ENCODE data around the gene HIGD1C.
"Not testable (repeated sequence)": the region's sequence is repeated elsewhere in the genome, so short reads cannot be mapped to it uniquely, and the experiment has no call there.

The HIGD1C gene

DNA sequence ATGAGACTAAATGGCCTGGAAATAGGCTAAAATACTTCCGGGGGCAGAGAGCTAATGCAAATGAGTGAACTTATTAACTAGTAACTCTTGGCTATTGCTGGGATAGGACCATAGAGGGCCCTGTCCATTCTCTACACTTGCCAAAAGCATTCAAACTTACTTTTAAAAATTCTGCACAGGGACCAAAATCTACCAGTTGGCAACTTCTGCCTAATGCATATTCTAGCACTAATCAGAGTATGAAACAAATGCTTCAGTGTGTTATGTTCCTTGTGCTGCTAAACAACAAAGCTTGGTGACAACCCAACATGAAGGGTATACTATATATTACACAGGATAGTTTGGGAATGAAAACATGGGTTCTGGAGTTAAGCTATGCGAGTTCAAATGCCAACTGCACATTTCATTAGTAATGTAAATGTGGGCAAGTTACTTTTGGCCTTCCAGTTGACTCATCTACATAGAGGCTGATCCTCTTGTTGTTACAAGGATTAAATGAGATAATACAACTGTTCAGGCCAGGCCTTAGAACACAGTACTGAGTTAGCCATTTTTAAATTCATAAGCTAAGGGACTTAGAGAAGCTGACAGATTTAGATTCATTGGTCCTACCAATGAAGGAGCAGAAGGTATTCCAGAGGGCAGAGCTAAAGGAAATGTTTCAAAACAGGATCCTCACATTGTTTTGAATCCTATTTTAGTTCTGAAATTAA is 32.4 kb downstream of the HIGD1C start:
- DNase-seq (ENCODE audit: low read depth in 4 of 4, low spot score in 1 of 4), result no peak

DNA sequence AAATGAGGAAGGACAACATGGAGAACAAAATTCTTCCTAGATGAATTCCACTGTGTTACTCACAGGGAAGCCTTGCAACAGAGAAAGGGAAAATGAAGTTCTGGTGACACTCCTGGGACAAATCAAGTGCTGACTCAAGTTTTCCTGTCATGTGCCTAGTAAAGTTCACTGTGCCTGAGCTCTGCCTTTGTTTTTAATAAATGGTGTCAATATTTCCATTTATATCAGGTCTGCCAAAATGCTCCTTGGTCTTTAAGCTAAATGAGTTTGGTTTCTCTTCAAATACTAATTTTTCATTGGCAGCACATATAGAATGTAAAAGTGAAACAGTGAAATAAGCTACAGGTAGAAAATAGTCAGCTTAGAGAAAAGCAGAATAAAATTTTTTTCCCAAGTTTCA is 33.0 kb downstream of the HIGD1C start:
- DNase-seq (ENCODE audit: low read depth in 4 of 4, low spot score in 1 of 4), result no peak

DNA sequence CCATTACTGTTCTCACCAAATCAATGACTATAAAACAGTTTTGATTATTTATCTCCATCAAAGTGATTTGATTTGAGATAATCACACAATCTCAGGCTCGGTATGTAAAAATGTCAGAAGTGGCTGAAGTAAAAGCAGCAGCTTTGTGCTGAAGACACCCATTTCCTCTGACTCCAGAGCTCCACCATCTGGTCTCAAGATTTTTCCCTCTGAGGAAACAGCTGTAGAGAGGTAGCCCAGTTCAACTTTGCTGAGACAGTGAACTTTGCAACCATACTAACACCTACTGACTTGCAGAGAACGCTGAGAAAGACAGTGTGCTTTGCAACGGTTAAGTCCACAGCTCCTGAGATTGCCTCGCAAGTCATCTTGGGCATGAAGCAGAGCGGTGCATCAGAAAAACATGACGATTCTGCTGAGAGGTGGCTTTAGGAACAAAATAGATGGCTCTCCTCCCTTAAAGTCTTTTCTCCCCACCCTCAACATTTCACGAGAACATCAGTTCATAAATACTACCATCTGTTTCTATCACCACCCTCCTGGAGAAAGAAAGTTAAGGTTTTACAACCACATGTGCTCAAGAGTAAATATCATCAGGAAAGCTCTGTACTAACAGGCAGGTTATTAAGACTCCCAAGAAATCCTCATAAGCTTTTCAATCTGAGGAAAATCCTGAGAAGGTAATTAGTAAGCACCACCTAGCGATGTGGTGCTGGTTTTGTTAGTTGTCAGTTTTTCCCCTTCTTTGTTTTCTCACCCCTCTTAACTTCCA is 34.8 kb downstream of the HIGD1C start:
- DNase-seq (ENCODE audit: low read depth in 4 of 4, low spot score in 1 of 4), result no peak

DNA sequence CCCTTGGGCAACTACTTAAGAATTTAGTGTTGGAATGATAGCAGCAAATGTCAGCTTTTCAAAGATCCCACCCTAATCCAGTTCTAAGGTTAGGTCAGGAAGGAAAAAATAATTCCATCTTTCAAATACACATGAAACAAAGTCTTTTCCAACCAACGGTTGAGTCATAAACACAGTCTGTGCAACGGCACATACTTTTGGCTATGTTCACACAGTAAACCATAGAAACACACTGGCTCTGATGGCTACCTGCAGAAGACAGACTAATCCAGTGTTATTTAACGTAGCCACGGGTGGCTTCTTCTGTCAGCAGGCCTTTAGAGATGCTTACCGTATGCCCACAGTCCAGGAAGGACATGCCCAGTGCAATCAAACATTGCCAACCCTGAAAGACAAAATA is 35.7 kb downstream of the HIGD1C start:
- DNase-seq (ENCODE audit: low read depth in 4 of 4, low spot score in 1 of 4), result no peak

DNA sequence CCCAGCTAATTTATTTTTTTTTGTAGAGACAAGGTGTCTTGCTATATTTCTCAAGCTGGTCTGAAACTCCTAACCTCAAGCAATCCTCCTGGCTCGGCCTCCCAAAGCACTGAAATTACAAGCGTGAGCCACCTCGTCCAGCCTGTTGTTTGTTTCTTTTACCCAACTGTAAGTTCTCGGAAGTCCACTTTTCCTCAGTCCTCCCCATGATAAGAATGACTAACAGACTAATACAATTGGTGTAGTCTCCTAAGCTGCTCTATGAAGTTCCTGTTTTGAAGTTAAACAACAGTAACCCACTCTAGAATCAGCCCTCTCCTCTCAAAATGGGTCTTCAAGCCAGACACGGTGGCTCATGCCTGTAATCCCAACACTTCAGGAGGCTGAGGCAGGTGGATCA is 36.5 kb downstream of the HIGD1C start:
- no peak for DNase-seq (ENCODE audit: low read depth in 4 of 4, low spot score in 1 of 4)

- DNase-seq (ENCODE audit: low read depth in 4 of 4, low spot score in 1 of 4), result no peak
Observed at GRCh38 chr12:50990147-50990727, 37.9 kb downstream of the HIGD1C start.

DNA sequence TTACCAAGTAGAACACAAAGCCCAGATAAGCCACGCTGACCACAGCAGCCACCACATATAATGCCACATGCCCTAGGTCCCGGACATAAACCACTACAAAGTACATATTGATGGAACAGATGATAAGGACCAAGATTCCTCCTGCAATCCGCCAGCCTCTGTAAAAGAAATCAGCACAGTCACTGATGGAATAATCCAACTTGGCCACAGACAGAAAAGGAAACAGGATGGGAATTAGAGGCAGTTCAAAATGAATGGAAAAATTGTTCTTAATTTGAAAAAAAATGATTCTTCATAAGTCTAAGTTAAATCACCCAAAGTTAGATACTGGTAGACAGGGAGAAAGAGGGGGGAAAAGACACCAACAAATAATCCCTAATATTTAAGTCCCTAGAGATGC is 38.4 kb downstream of the HIGD1C start:
- no peak for DNase-seq (ENCODE audit: low read depth in 4 of 4, low spot score in 1 of 4)

DNA sequence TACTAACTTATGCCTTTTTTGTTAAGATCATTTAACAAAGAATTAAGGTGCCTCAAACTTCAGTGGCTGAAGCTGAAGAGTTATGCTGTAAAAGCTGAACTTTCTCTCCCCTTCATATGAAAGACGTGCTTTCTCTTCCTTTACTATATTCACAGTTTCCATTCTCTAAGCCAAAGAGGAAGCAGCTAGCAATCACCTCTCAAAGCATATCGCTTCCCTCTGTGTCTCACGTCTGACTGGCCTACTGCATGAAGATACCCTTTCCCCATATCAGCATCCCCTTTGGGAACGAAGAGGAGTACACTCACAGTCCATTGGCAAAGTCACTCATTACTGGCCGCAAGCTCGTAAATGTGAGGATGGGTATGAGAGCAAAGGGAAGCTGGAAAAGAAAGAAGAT is 38.9 kb downstream of the HIGD1C start:
- no peak for DNase-seq (ENCODE audit: low read depth in 4 of 4, low spot score in 1 of 4)

DNA sequence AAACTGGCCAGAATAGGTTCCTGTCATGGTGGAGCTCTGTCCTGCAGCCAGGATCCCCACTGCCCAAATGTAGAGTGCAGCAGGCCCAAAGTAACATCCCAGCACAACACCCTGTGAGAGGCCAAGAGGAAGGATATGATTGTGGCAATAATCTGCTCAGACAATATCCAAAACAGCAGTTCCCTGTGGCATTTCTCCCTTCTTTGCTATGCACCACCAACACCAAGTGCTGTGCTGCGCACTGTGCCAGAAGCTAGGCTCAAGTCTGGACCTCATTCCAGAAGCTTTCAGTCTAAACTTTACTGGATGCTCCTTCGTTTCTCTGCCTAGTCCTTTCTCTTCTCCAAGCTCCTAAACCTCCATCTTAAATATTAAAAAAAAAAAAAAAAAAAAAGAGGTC is 40.5 kb downstream of the HIGD1C start:
- DNase-seq (ENCODE audit: low read depth in 4 of 4, low spot score in 1 of 4), result no peak

GRCh38 chr12:50999093-50999492 is 46.7 kb downstream of the HIGD1C start:
- DNase-seq (ENCODE audit: low read depth in 4 of 4, low spot score in 1 of 4), result no peak

DNA sequence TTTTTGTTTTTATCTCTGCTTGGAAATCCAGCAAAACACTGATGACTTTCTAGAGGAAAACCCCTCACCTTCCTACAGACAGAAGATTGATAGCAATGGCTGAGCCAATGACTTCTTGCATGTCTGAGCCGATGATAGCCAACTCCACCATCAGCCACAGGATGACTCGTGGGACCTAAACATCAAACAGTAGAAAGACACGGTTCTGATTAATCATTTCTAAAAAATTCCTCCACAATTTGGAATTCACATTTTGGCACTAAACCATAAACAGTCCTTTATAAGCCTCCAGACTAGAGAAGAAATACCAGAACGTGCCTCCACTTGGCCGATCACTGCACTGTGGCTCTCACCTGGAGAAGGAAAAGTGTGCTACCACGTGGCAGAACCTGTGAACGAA is 47.9 kb downstream of the HIGD1C start:
- peak in 1 of 4 experiments; percentile 10 for DNase-seq (ENCODE audit: low read depth in 4 of 4, low spot score in 1 of 4)

- DNase-seq (ENCODE audit: low read depth in 4 of 4, low spot score in 1 of 4), result no peak
Observed at GRCh38 chr12:51001799-51002198, 49.5 kb downstream of the HIGD1C start.

- no peak for DNase-seq (ENCODE audit: low read depth in 4 of 4, low spot score in 1 of 4)
Observed at GRCh38 chr12:51004504-51004903, 52.2 kb downstream of the HIGD1C start.

GRCh38 chr12:51005030-51005429 is 52.7 kb downstream of the HIGD1C start:
- no peak for DNase-seq (ENCODE audit: low read depth in 4 of 4, low spot score in 1 of 4)

DNA sequence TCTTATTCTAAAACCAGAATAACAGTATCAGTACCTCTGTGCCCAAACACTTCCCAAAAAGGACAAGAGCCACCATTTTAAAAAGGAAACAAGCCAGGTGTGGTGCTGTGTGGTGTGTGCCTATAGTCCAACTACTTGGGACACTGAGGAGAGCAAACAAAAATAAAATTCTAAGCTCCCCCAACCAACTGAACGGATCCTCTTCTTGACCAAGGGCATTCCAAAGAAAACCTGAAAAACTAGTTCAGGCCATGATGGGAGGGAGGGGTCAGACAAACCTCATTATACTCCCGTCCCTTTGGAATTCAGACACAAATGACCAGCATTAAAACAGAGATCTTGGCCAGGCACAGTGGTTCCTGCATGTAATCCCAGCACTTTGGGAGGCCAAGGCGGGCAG is 53.3 kb downstream of the HIGD1C start:
- no peak for DNase-seq (ENCODE audit: low read depth in 4 of 4, low spot score in 1 of 4)

DNA sequence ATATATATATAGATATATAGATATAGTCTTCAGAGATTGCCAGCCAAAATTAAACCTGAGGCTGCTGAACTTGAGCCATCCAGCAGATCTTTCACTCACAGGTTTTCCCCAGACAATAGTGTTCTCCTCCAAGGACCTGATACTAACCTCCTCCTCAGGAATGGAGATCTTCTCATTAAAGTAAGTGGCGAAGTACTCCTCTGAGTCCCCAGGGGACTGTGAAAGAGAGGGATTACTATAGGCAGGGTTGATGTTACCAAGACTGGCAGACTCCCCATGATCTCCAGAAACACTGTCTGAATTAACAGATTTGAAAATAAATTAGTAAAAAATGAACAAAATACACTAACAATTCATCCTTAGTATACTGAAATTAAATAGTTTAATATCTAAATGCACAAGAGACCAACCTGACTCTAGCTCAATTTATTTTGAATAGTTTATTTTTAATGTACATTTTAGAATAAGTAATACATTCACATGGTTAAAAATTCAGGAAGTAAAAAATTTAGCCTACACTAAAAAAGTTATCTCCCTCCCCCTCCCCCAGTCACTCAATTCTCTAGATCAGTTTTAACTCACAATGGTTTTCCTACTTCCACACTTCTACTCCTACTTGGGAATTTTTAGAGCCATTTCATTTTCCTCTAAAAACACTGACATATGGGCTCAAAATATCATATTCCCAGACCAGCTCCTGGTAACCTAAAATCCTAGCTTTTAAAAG is 56.1 kb downstream of the HIGD1C start:
- no peak for DNase-seq (ENCODE audit: low read depth in 4 of 4, low spot score in 1 of 4)

DNA sequence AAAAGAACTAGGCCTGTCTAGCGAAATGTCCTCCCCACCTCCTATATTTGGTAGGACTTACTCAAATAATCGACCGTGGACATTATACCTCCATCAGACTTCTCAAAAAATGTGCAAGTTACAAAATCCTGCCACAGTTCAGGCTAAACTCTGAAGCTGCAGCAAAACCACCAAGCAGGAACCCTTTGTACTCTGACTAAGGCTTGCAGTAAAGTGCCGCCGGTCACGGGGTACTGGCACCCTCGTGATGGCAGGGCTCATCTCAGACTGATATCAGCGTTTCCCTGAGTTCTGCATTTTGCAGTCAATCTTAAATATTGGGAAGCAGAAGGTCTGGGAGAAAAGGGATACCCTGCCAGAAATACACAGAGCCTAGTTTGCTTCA is 56.7 kb downstream of the HIGD1C start:
- peak in 2 of 4 experiments; percentile 34 to 38 for DNase-seq (ENCODE audit: low read depth in 4 of 4, low spot score in 1 of 4)

DNA sequence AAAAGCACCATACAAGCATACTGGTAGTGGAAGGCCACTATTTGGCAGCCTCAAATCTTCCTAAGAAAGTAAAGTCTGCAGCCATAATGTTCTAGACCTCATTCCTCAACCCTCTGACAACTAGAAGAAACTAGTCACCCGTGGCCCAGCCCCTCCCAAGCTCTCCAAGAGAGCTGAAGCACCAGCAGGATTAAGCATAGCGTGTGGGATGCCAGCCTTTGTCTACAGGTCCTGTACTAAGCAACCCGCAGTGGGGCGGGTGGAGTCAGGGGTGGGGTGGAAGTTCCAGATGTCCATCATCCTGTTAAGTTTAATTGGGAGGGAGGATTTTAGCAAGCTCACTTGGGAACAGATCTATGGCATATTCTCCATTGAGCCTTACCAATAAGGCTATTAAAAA is 59.6 kb downstream of the HIGD1C start:
- no peak for DNase-seq (ENCODE audit: low read depth in 4 of 4, low spot score in 1 of 4)

DNA sequence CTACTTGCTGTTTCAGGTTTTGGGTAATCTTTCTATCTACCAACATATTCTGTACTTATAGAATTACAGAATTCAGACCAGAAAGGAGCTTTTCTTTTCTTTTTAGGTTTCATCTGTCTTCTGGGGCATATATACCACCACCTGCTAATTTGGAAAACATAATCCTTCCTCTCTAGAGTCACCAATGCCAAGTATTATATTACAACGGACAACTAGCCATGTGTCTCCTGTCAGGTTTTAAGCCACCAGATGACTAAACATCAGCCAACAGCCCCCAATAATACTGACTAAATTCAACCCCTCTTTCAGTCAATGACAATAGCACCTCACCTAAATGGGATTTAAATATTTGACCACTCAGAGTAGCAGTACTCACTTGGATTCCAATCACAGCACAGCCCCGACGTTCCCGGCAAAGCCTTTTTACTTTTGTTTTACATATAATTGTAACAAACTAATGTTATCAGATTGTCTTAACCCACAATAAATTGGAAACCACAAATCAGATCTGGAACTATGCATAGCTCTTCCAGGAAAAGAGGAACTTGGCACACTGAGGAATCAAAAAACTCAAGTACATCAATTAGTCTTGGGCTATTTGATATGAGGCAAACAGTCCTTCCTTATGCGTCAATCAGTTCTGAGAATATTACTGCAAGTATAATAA is 60.4 kb downstream of the HIGD1C start:
- no peak for DNase-seq (ENCODE audit: low read depth in 4 of 4, low spot score in 1 of 4)

- no peak for DNase-seq (ENCODE audit: low read depth in 4 of 4, low spot score in 1 of 4)
Observed at GRCh38 chr12:51013441-51013840, 61.1 kb downstream of the HIGD1C start.

DNA sequence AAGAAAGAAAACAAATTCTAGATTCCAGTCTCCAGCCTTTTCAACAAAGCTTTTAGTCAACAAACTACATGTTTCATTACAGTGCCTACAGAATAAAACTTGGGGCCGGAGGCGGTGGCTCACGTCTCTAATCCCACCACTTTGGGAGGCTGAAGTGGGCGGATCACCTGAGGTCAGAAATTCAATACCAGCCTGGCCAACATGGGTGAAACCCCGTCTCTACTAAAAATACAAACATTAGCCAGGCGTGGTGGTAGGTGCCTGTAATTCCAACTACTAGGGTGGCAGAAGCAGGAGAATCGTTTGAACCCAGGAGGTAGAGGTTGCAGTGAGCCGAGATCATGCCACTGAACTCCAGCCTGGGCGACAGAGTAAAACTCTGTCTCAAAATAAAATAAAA is 62.1 kb downstream of the HIGD1C start:
- DNase-seq (ENCODE audit: low read depth in 4 of 4, low spot score in 1 of 4), result not testable (repeated sequence)
